Left ventricle myocardium superior (tissue), 1 donor: ENCODE data around the gene STK10. TPM values are rescaled to one million over a fixed set of nuclear protein-coding genes. Genes with fewer than 3 reads are reported as not detected.
A peak's percentile ranks its signal among the peaks of the same experiment; 100 is the strongest.

Experiments used
- ATAC-seq: fragments of 200-7000 bp; cut with Tn5 transposase; one replicate; pipeline ENCODE4 v1.9.1; 2020; ENCODE audit warnings: mild to moderate bottlenecking, moderate library complexity
- DNase-seq: peaks from one replicate; pipeline ENCODE4 v3.0.0-alpha.2; 2020
- intact Hi-C: fragments of 100-400 bp; cut with micrococcal nuclease; formaldehyde crosslinking; loops from one replicate; pipeline ENCODE4 v1.11.0; 2022
- total RNA-seq: library from RNA; stranded (reverse); fragmentation: NEBNext Ultra II Directional; extraction: Animal tissue kit (Norgen Biotek cat#: 25700); gene quantifications from one replicate; pipeline ENCODE4 v1.2.1, GENCODE V29; 2021
- donor health status: DM: no; HTN: yes; CAD: no; lungs with severe emphysema.

Gene STK10
- total RNA-seq, 1 donor from 2014 or later, result 6.9 TPM

DNA sequence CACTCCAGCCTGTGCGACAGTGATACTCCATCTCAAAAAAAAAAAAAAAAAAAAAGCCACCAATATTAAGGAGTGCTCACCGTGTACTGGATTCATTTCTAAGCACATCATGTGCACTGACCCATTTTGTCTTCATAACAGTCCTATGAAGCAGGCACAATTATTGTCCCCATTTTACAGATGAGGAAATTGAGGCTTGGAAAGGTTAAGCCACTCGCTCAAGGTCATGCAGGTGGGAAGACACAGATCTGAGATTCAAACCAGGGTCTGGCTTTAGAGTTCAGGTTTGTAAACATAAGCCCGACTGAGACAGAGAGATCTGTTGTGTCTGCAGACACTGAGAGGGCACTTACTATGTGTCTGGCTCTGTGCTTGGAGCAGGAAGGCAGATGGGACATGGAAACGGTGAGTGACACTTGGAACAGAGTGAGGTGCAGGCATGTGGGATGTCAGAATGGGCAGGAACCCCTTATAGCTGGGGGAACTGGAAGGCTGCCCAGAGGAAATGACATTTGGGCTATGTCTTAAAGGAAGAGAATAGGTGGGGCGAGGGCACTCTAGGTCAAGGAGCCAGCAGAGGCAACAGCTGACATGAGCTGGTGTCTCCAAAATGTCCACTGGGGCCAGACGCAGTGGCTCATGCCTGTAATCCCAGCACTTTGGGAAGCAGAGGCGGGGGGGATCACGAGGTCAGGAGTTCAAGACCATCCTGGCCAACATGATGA, 69.9 kb downstream of the STK10 start:
- DNase-seq (no peak), ATAC-seq (peak; percentile 22)
- intact Hi-C loops, result no loop called here

DNA sequence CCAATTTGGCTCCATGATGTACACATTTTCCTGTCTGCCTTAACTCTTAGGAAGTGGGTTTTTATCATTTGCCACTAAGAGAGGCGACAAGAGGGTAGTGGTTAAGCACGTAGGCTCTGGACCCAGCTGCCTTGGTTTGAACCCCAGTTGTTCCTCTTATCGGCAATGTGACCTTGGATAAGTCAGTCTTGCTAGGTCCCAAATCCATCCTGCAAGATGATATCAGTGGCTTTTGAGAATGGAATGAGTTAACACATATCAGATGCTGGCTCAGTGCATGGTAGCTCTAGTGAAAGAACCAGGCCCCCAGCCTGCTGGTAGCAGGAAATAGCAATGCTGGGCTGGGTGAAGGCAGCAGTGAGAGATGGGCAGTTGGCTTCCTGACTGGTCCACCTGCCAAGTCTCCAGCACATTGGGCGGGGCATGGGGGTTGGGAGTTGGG, 72.5 kb downstream of the STK10 start:
- intact Hi-C loops, result no loop called here
- DNase-seq (no peak), ATAC-seq (no peak)

DNA sequence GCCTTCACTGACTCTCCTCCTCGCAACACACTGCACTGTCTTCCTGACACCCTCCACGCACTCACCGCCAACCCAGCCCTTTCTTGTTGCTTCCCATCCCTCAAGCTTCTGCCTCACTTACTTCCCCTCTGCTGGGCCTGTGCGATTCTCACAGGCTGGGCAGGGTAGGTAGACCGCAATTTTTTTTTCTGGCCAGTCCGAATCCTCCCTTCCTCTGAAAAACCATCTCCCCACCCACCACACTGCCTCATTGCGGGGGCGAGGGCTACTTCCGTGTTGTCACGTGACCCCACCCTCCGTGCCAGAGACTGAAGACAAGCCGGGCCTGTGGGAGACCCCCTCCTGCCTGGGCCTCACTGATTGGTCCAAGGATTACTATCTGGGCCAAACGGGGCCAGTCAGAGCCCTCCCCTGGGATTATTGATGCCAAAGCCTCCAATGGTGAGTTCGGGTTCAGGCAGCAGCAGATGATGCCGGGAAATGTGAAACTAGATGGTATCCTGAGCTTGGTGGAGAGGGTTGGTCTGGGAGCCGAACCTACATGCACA, 73.1 kb downstream of the STK10 start:
- DNase-seq (peak; percentile 63), ATAC-seq (peak; percentile 33)
- intact Hi-C loops, result no loop called here

DNA sequence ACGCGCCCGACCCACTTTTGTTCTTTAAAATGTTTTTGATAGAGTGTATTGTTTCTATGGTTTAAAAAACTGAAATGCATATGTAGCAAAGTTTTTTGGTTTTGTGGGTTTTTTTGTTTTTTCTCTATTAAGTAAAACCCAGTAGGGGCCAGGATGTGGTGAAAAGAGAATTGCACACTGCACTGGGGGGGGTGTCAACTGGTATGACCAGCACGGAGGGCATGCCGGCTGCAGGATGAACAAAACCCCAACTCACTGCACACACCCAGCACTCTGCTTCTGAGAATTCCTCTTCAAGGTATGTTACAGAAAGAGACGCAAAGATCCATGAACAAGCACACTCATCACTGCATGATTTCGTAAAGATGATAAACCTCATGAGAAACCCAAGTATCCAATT, 75.0 kb downstream of the STK10 start:
- DNase-seq, result no peak
- no peak for ATAC-seq
- intact Hi-C loops, result no loop called here

DNA sequence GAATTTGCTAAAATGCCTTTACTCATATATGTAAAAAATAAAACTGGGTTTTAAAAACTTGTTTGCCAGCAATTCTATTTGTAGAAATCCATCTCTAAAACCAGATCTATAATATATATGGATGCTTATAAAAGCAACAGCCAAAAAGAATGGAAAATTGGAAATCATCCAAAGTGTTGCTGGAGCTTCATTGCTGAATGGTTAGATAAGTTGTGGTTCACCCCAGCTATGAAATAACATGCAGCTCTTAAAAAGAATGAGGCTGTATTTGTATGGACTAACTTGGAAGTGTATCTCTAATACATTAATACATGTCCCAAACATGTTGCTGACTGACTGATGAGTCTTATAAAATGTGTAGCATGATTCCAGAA, 76.2 kb downstream of the STK10 start:
- intact Hi-C loops, result no loop called here
- peak; percentile 33 for ATAC-seq
- DNase-seq, result no peak

DNA sequence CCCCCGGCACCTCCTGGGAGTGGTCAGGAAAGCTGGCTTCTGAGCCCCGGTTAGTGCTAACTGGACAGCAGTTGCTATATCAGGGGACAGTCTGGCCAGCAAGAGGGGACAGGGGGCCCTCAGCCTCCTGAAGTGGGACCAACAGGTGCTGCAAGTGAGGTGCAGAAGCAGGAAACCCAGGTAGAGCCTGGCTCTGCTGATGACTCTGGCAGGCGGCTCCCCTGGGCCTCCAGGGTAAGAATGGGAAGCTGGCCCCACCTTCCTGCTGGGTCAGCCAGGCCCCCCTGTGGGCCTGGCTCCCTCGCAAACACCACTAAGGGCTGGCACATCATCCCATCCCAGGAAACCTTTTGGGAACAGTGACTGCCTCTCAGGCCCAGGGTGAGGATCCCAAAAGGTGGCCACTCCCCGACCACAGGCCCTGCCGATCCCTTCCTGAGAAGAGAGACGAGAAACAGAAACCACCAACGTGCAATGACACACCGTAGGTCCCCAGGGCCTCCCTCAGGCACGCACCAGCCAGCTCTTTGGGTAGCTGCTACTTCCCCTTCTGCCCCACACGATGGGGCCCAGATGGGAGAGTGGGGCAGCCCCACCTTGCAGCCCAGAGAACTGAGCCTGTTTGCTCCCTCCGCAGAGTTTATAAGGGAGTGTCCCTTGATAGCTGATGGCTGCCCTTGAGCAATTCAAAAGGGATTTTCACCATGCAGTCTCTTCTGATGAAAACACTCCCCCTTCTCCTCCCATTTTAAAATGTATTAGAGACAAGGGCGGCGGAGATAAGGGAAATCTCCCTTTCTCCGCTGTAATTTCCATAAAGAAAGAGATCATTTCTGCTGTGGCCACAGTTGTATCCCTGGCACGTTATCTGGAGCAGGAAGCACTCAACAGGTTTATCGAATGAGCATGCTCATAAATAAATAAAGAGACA, 76.8 kb downstream of the STK10 start:
- DNase-seq, result peak; percentile 51
- peak; percentile 58 for ATAC-seq
- intact Hi-C loops, result no loop called here

DNA sequence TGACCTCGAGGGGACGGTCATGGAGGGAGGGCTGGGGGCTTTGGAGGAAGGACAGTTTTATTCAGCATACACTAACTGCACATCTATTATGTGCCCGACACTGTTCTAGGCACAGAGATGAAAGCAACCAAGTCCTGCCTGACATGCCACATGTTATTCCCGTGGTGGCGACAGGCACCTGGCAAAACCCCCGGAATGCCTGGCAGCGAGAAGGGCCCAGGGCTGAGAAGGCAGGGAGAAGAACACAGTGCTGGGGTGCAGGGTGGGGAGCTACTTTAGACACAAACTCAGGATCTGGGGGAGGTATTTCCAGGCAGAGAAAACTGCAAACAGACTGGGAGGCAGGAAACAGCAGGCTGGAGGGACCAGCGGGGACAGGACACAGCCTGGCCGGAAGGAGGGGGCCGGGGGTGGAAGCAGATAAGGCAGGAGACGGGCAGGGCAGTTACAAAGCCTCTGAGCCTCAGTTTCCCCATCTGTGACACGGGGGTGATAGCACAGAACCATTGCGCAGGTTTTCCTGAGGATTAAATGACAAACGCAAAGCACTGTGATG, 77.7 kb downstream of the STK10 start:
- intact Hi-C loops, result no loop called here

DNA sequence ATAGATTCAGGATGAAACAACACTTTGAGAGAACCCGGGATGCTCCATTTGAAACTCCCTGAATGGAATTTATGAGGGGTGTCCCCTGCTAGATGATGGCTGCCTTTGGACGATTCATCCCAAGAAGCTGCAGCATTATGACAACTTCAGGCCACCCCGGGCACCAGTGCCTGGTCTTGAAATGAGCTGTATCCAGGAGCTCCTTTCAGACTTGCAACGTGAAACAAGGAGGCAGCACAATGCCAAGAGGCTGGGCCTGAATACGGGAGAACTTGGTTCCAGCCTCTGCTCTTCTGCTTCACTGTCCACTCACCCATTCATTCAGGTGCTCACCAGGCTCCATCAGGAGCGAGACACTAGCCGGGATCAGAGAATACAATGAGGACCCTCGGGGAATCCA, 78.3 kb downstream of the STK10 start:
- DNase-seq, result no peak
- no peak for ATAC-seq
- intact Hi-C loops, result no loop called here

More for the DNA sequence above, 77.7 kb downstream of the STK10 start:
- ATAC-seq (peak; percentile 19), DNase-seq (no peak)

DNA sequence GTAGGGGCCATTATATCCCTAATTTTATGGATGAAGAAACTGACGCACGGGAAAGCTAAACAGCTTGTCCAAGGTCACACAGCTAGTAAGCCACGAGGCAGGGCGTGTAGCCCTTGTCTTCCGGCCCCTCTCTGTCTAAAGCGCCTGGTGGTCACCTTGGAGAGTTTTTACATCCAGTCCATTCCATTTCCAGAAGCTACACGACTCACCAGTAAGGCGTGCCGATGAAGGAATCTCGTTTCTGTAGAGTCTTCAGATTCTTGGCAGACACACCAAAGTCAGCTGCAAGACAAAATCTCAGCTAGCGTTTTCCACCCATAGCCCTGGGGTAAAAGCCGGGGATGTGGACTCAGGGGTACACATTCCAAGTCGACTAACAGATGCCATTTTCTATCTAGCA, 80.5 kb downstream of the STK10 start:
- DNase-seq (no peak), ATAC-seq (no peak)
- intact Hi-C loops, result no loop called here

DNA sequence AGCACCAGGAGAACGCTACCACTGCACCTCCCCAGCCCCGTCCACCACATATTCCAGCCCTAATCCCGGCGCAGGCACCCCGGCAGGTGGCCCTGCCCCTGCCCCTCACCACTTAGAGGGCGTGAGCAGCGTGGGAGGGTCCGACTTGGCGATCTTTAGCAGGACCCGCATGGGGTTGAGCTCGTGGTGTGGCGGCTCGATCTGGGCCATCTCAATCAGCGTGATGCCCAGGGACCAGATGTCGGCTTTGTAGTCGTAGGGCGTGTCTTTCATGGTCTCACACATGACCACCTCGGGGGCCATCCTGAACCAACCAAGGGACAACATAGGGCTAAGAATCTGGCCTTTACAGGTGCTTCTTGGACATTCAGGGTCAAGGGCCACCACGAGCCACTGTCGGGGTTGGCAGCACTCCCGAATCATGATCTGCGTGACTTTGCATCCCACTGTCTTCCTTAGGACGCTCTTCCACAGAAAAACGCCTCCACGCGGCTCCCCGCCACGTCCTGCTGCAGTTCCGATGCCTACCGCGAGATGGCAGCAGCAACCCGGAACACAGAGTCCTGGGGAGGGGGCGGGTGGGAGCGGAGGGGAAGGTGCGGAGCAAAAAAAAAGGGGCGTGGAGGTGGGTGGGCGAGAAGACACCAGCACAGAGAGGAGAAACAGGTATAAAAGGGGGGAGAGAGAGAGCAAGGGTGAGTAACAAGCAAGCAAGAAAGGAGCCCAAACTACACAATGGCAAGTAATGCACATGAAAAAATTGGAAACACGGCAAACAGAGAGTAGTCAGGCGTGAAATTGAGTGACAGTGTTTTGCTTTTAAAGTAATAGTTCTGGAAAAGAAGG, 81.3 kb downstream of the STK10 start:
- intact Hi-C loops, result no loop called here
- ATAC-seq (peak; percentile 22), DNase-seq (peak; percentile 79)

DNA sequence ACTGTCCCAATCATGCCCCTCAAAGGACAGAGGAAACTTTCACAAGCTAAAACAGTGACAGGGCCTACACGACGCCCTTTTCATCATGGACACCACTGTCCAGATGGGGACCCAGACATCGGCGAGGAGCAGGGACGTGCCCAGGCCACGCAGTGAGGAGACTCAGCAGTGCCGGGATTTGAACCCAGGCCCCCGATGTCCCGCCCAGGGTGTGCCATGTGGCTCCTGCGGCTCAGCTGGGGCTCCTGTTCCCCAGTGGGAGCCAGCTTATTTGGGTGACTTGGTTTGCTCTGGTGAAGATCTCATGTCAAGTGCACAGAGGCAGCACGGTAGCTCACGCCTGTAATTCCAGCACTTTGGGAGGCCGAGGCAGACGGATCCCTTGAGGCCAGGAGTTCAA, 82.2 kb downstream of the STK10 start:
- DNase-seq (no peak), ATAC-seq (no peak)
- intact Hi-C loops, result loop anchor here (2.0 kb wide), 1 partner anchor 81 kb away; no protein-coding TSS in a partner anchor

DNA sequence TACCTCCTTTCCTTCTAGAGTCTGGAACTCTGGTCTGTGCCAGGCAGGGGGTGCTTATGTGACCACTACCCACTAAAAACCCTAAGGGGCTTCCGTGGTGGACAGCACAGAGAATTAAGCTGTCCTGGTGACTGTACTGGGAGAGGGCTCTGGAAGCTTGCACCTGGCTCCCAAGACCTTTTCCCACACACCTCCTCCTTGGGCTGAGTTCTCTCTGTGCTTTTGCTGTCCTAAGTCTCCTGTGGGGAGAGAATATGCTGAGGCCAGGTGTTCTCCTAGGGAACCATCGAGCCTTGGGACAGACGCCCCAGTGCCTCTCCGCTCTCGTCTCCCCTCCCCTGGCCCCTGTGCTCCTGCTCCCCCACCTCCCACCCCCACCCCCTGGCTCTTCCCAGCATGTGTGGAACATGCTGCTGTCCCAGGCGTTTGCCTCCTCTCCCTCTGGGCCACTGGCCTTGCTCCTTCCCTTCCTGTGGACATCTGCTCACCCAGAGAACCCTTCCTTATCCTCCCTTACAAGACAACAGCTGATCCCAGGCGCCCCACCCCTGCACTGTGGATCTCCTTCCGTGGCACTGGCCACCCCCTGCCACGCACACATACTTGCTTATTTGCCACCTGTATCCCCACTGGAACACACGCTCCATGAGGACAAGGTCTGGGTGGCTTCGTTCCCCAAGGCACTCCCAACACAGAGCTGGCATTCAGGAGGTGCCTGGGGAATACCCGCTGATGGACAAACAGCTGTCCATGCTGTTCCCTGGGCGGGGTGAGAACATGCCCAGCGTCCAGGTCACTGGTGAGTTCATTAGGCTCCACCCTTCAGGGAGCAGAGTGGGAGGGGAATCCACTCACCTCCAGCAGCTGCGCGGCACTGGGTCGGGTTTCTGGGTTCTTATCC, 83.0 kb downstream of the STK10 start:
- DNase-seq, result peak; percentile 52
- intact Hi-C loops, result loop anchor here (2.0 kb wide), 1 partner anchor 82 kb away; no protein-coding TSS in a partner anchor
- ATAC-seq, result peak; percentile 12

DNA sequence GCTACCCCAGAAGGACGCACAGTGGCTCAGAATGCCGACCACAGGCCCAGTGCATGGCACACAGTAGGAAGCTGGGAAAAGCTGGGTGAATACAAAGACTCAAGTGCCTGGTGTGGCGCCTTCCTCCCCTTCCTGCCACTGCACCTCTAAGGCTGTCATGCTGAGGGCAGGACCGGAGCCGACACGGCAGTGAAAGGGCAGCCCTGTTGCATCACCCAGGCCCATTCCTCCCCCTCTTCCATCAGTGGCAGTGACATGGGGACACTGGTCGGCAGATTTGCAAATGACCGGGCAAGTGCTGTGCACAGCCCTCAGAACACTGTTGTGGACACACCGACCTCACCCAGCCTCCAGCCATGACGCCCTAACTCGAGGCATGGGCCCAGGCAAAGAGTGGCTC, 84.0 kb downstream of the STK10 start:
- DNase-seq (no peak), ATAC-seq (peak; percentile 20)
- intact Hi-C loops, result loop anchor here (2.0 kb wide), 1 partner anchor 83 kb away; no protein-coding TSS in a partner anchor

DNA sequence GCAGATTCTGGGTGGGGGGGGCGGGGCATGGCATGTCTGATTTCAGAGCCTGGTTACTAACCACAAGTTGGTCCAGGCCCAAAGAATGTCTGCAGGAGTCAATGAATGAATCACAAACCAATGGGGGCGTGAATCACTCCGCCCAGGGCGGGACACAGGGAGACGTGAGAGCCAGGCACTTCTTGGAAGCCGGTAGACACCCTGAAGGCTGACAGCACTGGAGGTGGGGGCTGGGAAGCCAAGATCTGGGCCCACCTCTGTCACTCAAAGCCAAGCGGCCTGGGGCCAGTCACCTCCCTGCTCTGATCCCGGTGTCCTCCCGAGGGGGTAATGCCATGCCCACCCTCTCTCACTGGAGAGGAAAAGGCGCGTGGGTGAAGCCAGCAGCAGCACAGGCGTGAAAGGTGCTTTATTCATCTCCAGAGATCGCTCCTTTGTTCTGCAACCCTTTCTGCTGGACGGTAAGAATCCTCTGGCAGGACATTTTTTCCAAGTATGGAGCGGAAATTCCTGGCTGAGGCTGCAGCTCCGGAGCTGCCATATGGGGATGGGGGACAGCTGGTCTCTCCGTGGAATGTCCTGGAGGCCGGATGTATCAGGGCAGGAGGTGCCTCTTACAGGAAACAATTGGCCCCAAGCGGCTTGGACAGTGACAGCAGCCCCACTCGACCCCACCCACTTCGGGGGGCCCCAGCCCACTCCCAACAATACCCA, 85.0 kb downstream of the STK10 start:
- DNase-seq (peak; percentile 77), ATAC-seq (peak; percentile 72)
- intact Hi-C loops, result no loop called here

DNA sequence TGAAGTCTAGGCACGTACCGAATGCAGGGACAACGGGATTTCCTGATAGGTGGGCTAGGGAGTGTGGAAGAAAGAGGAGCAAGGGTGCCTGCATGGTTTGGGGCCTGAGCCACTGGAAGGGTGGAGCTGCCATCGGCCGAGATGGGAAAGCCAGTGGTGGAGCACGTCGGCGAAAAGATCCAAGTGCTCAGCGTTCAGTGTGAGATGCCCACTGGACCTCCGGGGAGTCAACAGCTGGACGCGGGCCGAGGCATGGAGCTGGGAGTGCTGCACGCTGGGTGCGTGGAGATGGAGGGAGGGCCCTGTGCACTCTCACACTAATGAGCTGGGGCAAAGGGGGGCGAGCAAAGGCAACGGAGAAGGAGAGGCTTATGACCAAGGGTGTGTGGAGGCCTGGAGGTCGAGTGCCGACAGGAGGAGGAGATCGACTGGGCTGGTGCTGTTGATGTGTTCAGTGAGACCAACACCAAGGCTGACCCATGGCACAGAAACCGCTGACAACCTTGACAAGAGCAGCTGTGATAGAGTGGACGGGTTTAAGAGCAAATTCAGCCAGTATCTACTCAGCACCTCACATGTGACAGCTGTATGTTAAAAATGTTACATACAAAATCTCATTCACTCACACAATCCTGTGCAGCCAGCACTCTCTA, 85.7 kb downstream of the STK10 start:
- intact Hi-C loops, result no loop called here
- no peak for DNase-seq
- no peak for ATAC-seq

DNA sequence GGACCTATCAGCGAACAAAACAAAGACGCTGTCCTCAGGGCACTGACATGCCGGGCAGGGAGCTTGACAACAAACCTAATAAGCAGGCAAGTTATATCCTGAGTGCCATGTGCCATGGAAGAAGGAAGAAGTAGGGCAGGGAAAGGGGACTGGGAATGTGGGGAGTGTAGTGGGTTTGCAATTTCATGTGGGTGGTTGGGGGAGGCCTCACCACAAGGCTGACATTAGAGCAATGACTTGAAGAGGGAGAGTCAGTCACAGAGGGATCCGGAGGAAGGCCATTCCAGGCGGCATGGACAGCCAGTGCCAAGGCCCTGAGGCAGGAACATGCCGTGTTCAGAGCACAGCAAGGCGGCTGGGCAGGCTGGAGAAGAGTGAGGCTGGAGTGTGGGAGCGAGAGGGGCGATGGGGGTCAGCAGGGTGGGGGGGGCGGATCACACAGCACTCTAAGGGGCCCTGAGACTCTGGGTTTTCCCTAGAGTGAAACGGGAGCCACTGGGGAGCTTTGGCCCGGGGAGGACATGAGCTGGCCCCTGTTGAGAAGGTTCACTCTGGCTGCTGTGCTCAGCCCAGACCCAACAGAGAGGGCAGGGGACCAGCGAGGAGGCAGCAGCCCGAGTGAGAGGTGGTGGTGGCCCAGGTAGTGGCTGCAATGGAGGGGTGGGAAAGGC, 86.3 kb downstream of the STK10 start:
- intact Hi-C loops, result no loop called here
- no peak for ATAC-seq
- DNase-seq, result no peak
